Suprapubic skin (tissue), 4 donors: ENCODE results near the gene TAS1R3.

Experiments used
- EP300 ChIP-seq: sonication (generic); formaldehyde crosslinking; IDR thresholded peaks from one replicate; pipeline ENCODE4 v1.6.1; 2017; ENCODE audit warnings: antibody characterized with exemption
- POLR2A ChIP-seq, 2 donors: fragments of 450-650 bp; IDR thresholded peaks; one replicate each; pipeline ENCODE4 v1.6.1; 2017; ENCODE audit warnings: antibody characterized with exemption in 2 of 2, mild to moderate bottlenecking in 2 of 2, moderate library complexity in 2 of 2
- POLR2AphosphoS5 ChIP-seq, 3 donors: sonication (generic); formaldehyde crosslinking; IDR thresholded peaks; one replicate each; pipeline ENCODE4 v1.6.1; 2017; ENCODE audit warnings: antibody characterized with exemption in 3 of 3
- TF ChIP-seq, protein P1 (sequence below), 2 donors: fragments of 200-600 bp in 1 of 2; fragments of 450-650 bp in 1 of 2; sonication (generic) in 1 of 2; IDR thresholded peaks; one replicate each; pipeline ENCODE4 v1.5.1; 2016 to 2019; ENCODE audit warnings: antibody characterized with exemption in 2 of 2, mild to moderate bottlenecking in 1 of 2, moderate library complexity in 1 of 2

GRCh38 chr1:1318777-1319645 lies 12.1 kb upstream of the TAS1R3 start:
- no peak for TF ChIP-seq POLR2A (IDR thresholded peaks at IDR 0.05)
- TF ChIP-seq, protein P1, sequence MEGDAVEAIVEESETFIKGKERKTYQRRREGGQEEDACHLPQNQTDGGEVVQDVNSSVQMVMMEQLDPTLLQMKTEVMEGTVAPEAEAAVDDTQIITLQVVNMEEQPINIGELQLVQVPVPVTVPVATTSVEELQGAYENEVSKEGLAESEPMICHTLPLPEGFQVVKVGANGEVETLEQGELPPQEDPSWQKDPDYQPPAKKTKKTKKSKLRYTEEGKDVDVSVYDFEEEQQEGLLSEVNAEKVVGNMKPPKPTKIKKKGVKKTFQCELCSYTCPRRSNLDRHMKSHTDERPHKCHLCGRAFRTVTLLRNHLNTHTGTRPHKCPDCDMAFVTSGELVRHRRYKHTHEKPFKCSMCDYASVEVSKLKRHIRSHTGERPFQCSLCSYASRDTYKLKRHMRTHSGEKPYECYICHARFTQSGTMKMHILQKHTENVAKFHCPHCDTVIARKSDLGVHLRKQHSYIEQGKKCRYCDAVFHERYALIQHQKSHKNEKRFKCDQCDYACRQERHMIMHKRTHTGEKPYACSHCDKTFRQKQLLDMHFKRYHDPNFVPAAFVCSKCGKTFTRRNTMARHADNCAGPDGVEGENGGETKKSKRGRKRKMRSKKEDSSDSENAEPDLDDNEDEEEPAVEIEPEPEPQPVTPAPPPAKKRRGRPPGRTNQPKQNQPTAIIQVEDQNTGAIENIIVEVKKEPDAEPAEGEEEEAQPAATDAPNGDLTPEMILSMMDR (IDR thresholded peaks at IDR 0.05) = no peak
- no peak for TF ChIP-seq EP300
- TF ChIP-seq POLR2AphosphoS5 (IDR thresholded peaks at IDR 0.05) = no peak
